Spleen (tissue), 7 donors: ENCODE data around the gene MROH7.

Experiments
- CTCF ChIP-seq, 11 experiments: fragments of 200-600 bp in 7 of 11; fragments of 450-650 bp in 4 of 11; sonication (generic) in 4 of 11; IDR thresholded peaks in 8 of 11; conservative IDR thresholded peaks in 3 of 11; 1 replicate in 7 of 11; 2 replicates in 4 of 11; pipeline versions ENCODE4 v1.4.0 to v1.8.0; 2016 to 2021; ENCODE audit warnings: antibody characterized with exemption in 11 of 11, inconsistent platforms in 4 of 11, mild to moderate bottlenecking in 1 of 11
- POLR2A ChIP-seq, 3 donors: fragments of 450-650 bp; IDR thresholded peaks; one replicate each; pipeline ENCODE4 v1.5.1; 2017; ENCODE audit warnings: antibody characterized with exemption in 3 of 3, mild to moderate bottlenecking in 1 of 3
- donor health status: DM: no; HTN: no; CAD: no; lungs with moderate emphysema.
- donor health status: DM: no; HTN: no; CAD: no.
- donor health status: DM: no; HTN: no; CAD: no.

GRCh38 chr1:54607821-54608565, 33.6 kb upstream of the MROH7 start:
- TF ChIP-seq CTCF (IDR thresholded peaks at IDR 0.05 in 8 of 11, conservative IDR thresholded peaks at IDR 0.05 in 3 of 11) (no peak), POLR2A (IDR thresholded peaks at IDR 0.05) (no peak)
